Measurements from ENCODE around the gene HSD17B7.

GRCh38 chr1:162755306-162755705, 35.2 kb upstream of the HSD17B7 start:
- TF ChIP-seq, protein P1, sequence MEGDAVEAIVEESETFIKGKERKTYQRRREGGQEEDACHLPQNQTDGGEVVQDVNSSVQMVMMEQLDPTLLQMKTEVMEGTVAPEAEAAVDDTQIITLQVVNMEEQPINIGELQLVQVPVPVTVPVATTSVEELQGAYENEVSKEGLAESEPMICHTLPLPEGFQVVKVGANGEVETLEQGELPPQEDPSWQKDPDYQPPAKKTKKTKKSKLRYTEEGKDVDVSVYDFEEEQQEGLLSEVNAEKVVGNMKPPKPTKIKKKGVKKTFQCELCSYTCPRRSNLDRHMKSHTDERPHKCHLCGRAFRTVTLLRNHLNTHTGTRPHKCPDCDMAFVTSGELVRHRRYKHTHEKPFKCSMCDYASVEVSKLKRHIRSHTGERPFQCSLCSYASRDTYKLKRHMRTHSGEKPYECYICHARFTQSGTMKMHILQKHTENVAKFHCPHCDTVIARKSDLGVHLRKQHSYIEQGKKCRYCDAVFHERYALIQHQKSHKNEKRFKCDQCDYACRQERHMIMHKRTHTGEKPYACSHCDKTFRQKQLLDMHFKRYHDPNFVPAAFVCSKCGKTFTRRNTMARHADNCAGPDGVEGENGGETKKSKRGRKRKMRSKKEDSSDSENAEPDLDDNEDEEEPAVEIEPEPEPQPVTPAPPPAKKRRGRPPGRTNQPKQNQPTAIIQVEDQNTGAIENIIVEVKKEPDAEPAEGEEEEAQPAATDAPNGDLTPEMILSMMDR (IDR thresholded peaks at IDR 0.05) = no peak
- no peak for TF ChIP-seq EZH2 (IDR thresholded peaks at IDR 0.05; ENCODE audit: borderline replicate concordance, insufficient read depth, low read depth, low read length, poor library complexity, severe bottlenecking)

Data from B cell (primary cell).